H1 (cell line): ENCODE results near the gene TOM1. TPM values are rescaled to one million over a fixed set of nuclear protein-coding genes. Genes with fewer than 3 reads are reported as not detected.

Source experiments
- NANOG ChIP-seq: IDR thresholded peaks from 2 replicates; pipeline ENCODE4 v1.6.1; 2011; ENCODE audit warnings: low read length, low read depth, mild to moderate bottlenecking, inconsistent platforms; ENCODE audit not compliant: insufficient read depth, poor library complexity, severe bottlenecking
- NRF1 ChIP-seq: IDR thresholded peaks from 2 replicates; pipeline ENCODE4 v1.6.1; 2011; ENCODE audit warnings: mild to moderate bottlenecking, low read depth, low read length, improper control_type of control experiment
- RAD21 ChIP-seq, 2 experiments: IDR thresholded peaks in 1 of 2; conservative IDR thresholded peaks in 1 of 2; 2 replicates each; pipeline ENCODE4 v1.6.1; 2011; ENCODE audit warnings: low read depth in 2 of 2, low read length in 2 of 2, improper control_type of control experiment in 1 of 2, inconsistent platforms in 1 of 2, mild to moderate bottlenecking in 1 of 2, moderate library complexity in 1 of 2
- ZNF274 ChIP-seq: IDR thresholded peaks from 2 replicates; pipeline ENCODE4 v1.7.0; 2012; ENCODE audit warnings: low read length, borderline replicate concordance; ENCODE audit errors: extremely low read depth
- polyA plus RNA-seq, 7 experiments: library from polyadenylated mRNA; depleted of rRNA in 3 of 7; stranded (reverse) in 5 of 7; unstranded in 2 of 7; fragments of >200 nt in 5 of 7; fragments of 200-250 nt in 2 of 7; gene quantifications; 1 replicate in 5 of 7; 2 replicates in 1 of 7; 4 replicates in 1 of 7; pipeline versions ENCODE4 v1.2.1 to v1.2.3, GENCODE V29; 2011 to 2013; ENCODE audit warnings: missing spikeins in 2 of 7, mixed read lengths in 2 of 7
- total RNA-seq: library from RNA; stranded (reverse); fragmentation: NEBNext Ultra II Directional; extraction: Animal tissue kit (Norgen Biotek cat#: 25700); gene quantifications from 2 replicates; pipeline ENCODE4 v1.2.1, GENCODE V29; 2021

TOM1 gene
- total and polyA plus RNA-seq, 2 of the 8 experiments (the other 6 are each of a cell fraction or from before 2014, with no cell fraction given) = 25.1 to 39.2 TPM

GRCh38 chr22:35317680-35318290, 18.1 kb downstream of the TOM1 start (continued):
- TF ChIP-seq RAD21 (IDR thresholded peaks at IDR 0.05 in 1 of 2, conservative IDR thresholded peaks at IDR 0.05 in 1 of 2; ENCODE audit: low read depth in 2 of 2, low read length in 2 of 2) (no peak), ZNF274 (no peak), NRF1 (no peak), NANOG (no peak)
